ENCODE measurements around the gene TPGS1.
"Not testable (repeated sequence)": the region's sequence is repeated elsewhere in the genome, so short reads cannot be mapped to it uniquely, and the experiment has no call there.

TPGS1 gene

GRCh38 chr19:478976-479375 lies 28.3 kb upstream of the TPGS1 start:
- no peak overlapping the region for H3K4me3 ChIP-seq (ENCODE audit: low read length)
- no peak for DNase-seq (ENCODE audit: low read depth)
- TF ChIP-seq CTCF (IDR thresholded peaks at IDR 0.05; ENCODE audit: insufficient read depth, low read depth, low read length, missing control alignments): no peak

GRCh38 chr19:480016-480855 lies 27.1 kb upstream of the TPGS1 start:
- DNase-seq (ENCODE audit: low read depth): no peak
- no peak overlapping the region for H3K4me3 ChIP-seq (ENCODE audit: low read length)
- peak; percentile 25 for TF ChIP-seq CTCF (IDR thresholded peaks at IDR 0.05; ENCODE audit: insufficient read depth, low read depth, low read length, missing control alignments)

- not testable (repeated sequence) for DNase-seq (ENCODE audit: low read depth); H3K4me3 ChIP-seq (ENCODE audit: low read length)
Measured at GRCh38 chr19:481100-481499, 26.2 kb upstream of the TPGS1 start.

GRCh38 chr19:482186-483041 lies 24.9 kb upstream of the TPGS1 start:
- H3K4me3 ChIP-seq (ENCODE audit: low read length): no peak overlapping the region
- DNase-seq (ENCODE audit: low read depth): no peak
- TF ChIP-seq CTCF (IDR thresholded peaks at IDR 0.05; ENCODE audit: insufficient read depth, low read depth, low read length, missing control alignments): no peak

- no peak for TF ChIP-seq CTCF (IDR thresholded peaks at IDR 0.05; ENCODE audit: insufficient read depth, low read depth, low read length, missing control alignments)
- DNase-seq (ENCODE audit: low read depth): no peak
- H3K4me3 ChIP-seq (ENCODE audit: low read length): no peak overlapping the region
Measured at GRCh38 chr19:483332-484072, 23.8 kb upstream of the TPGS1 start.

- DNase-seq (ENCODE audit: low read depth): no peak
- no peak for TF ChIP-seq CTCF (IDR thresholded peaks at IDR 0.05; ENCODE audit: insufficient read depth, low read depth, low read length, missing control alignments)
- no peak overlapping the region for H3K4me3 ChIP-seq (ENCODE audit: low read length)
Measured at GRCh38 chr19:484494-484893, 22.8 kb upstream of the TPGS1 start.

GRCh38 chr19:485077-485476 lies 22.2 kb upstream of the TPGS1 start:
- no peak overlapping the region for H3K4me3 ChIP-seq (ENCODE audit: low read length)
- no peak for TF ChIP-seq CTCF (IDR thresholded peaks at IDR 0.05; ENCODE audit: insufficient read depth, low read depth, low read length, missing control alignments)
- no peak for DNase-seq (ENCODE audit: low read depth)

Data from epithelial cell of esophagus (primary cell).